GM15510 (cell line): Measurements from ENCODE around the gene P2RY10.

ENCODE experiments used
- POLR2A ChIP-seq: IDR thresholded peaks from 3 replicates; pipeline ENCODE4 v1.6.1; 2011; ENCODE audit warnings: borderline replicate concordance; ENCODE audit not compliant: insufficient read length; ENCODE audit errors: extremely low read depth

Gene P2RY10

GRCh38 chrX:78945186-78945912 is at the start of gene P2RY10:
P2RY10 (plus strand) TSS chrX:78945391; CDS start chrX:78960521, 15,130 bp downstream.
- TF ChIP-seq POLR2A: peak; percentile 27

- TF ChIP-seq POLR2A: no peak
Observed at GRCh38 chrX:78922754-78923153, 22.4 kb upstream of the P2RY10 start.

GRCh38 chrX:78923198-78924015 is 21.8 kb upstream of the P2RY10 start:
- no peak for TF ChIP-seq POLR2A

- no peak for TF ChIP-seq POLR2A
Observed at GRCh38 chrX:78931814-78932213, 13.4 kb upstream of the P2RY10 start.

- TF ChIP-seq POLR2A: no peak
Observed at GRCh38 chrX:78934866-78935265, 10.3 kb upstream of the P2RY10 start.

GRCh38 chrX:78944351-78944750 is 840 bp upstream of the P2RY10 start:
- no peak for TF ChIP-seq POLR2A

- TF ChIP-seq POLR2A: no peak
Observed at GRCh38 chrX:78946178-78946931, 1.2 kb downstream of the P2RY10 start.

GRCh38 chrX:78950009-78950835 is 5.0 kb downstream of the P2RY10 start:
- no peak for TF ChIP-seq POLR2A

- TF ChIP-seq POLR2A: no peak
Observed at GRCh38 chrX:78957049-78957767, 12.0 kb downstream of the P2RY10 start.

- TF ChIP-seq POLR2A: no peak
Observed at GRCh38 chrX:78957768-78958130, 12.6 kb downstream of the P2RY10 start.

- TF ChIP-seq POLR2A: no peak
Observed at GRCh38 chrX:78958419-78959116, 13.4 kb downstream of the P2RY10 start.

- TF ChIP-seq POLR2A: no peak
Observed at GRCh38 chrX:78960888-78961287, 15.7 kb downstream of the P2RY10 start.

GRCh38 chrX:78964598-78964997 is 19.4 kb downstream of the P2RY10 start:
- TF ChIP-seq POLR2A: no peak
